Measurements from ENCODE around the gene RNF32.
"Not testable (repeated sequence)": the region's sequence is repeated elsewhere in the genome, so short reads cannot be mapped to it uniquely, and the experiment has no call there.

RNF32 gene

GRCh38 chr7:156697283-156697682 is 56.7 kb downstream of the RNF32 start:
- peaks cover 12% of the 10 kb centered on the region for H3K9me3 ChIP-seq (ENCODE audit: control insufficient read depth, insufficient read depth, low read length)
- H3K9ac ChIP-seq (ENCODE audit: low read depth, low read length); H3K4me1 ChIP-seq (ENCODE audit: insufficient read depth, low read length); H3K36me3 ChIP-seq (ENCODE audit: insufficient read depth, low read length): not testable (repeated sequence)

GRCh38 chr7:156698512-156698911 is 57.9 kb downstream of the RNF32 start:
- not testable (repeated sequence) for H3K4me1 ChIP-seq (ENCODE audit: insufficient read depth, low read length); H3K36me3 ChIP-seq (ENCODE audit: insufficient read depth, low read length)

GRCh38 chr7:156701787-156702186 is 61.2 kb downstream of the RNF32 start:
- H3K9ac ChIP-seq (ENCODE audit: low read depth, low read length); H3K4me1 ChIP-seq (ENCODE audit: insufficient read depth, low read length); H3K36me3 ChIP-seq (ENCODE audit: insufficient read depth, low read length); H3K9me3 ChIP-seq (ENCODE audit: control insufficient read depth, insufficient read depth, low read length): not testable (repeated sequence)

More at GRCh38 chr7:156698512-156698911, 57.9 kb downstream of the RNF32 start:
- H3K9ac ChIP-seq (ENCODE audit: low read depth, low read length), result not testable (repeated sequence)
- peaks cover 12% of the 10 kb centered on the region for H3K9me3 ChIP-seq (ENCODE audit: control insufficient read depth, insufficient read depth, low read length)

- H3K9me3 ChIP-seq (ENCODE audit: control insufficient read depth, insufficient read depth, low read length), result no peaks in the 10 kb centered on the region; the same call in 1 of the 2 replicates
- no peak overlapping the region for H3K9ac ChIP-seq (ENCODE audit: low read depth, low read length)
- H3K36me3 ChIP-seq (ENCODE audit: insufficient read depth, low read length), result no peaks in the 10 kb centered on the region
- no peaks in the 10 kb centered on the region for H3K4me1 ChIP-seq (ENCODE audit: insufficient read depth, low read length)
Observed at GRCh38 chr7:156702399-156702798, 61.8 kb downstream of the RNF32 start.

GRCh38 chr7:156703209-156703608 is 62.6 kb downstream of the RNF32 start:
- Histone ChIP-seq H3K9me3 (ENCODE audit: control insufficient read depth, insufficient read depth, low read length) (no peaks in the 10 kb centered on the region; the same call in 1 of the 2 replicates), H3K36me3 (ENCODE audit: insufficient read depth, low read length) (no peaks in the 10 kb centered on the region; the same call in 1 of the 2 replicates), H3K9ac (ENCODE audit: low read depth, low read length) (no peak overlapping the region), H3K4me1 (ENCODE audit: insufficient read depth, low read length) (no peaks in the 10 kb centered on the region)

GRCh38 chr7:156703773-156704482 is 63.4 kb downstream of the RNF32 start:
- H3K9ac ChIP-seq (ENCODE audit: low read depth, low read length), result no peak overlapping the region
- H3K4me1 ChIP-seq (ENCODE audit: insufficient read depth, low read length), result no peaks in the 10 kb centered on the region
- H3K36me3 ChIP-seq (ENCODE audit: insufficient read depth, low read length), result no peaks in the 10 kb centered on the region; the same call in 1 of the 2 replicates
- H3K9me3 ChIP-seq (ENCODE audit: control insufficient read depth, insufficient read depth, low read length), result no peaks in the 10 kb centered on the region

GRCh38 chr7:156722043-156722826 is 81.7 kb downstream of the RNF32 start:
- Histone ChIP-seq H3K9me3 (ENCODE audit: control insufficient read depth, insufficient read depth, low read length) (no peaks in the 10 kb centered on the region), H3K4me1 (ENCODE audit: insufficient read depth, low read length) (peaks cover 4% of the 10 kb centered on the region; the same call in 1 of the 2 replicates), H3K36me3 (ENCODE audit: insufficient read depth, low read length) (no peaks in the 10 kb centered on the region), H3K9ac (ENCODE audit: low read depth, low read length) (no peak overlapping the region)

GRCh38 chr7:156725073-156725472 is 84.5 kb downstream of the RNF32 start:
- no peaks in the 10 kb centered on the region for H3K36me3 ChIP-seq (ENCODE audit: insufficient read depth, low read length)
- H3K4me1 ChIP-seq (ENCODE audit: insufficient read depth, low read length), result peaks cover 4% of the 10 kb centered on the region; the same call in 1 of the 2 replicates

GRCh38 chr7:156725936-156726335 is 85.4 kb downstream of the RNF32 start:
- Histone ChIP-seq H3K9me3 (ENCODE audit: control insufficient read depth, insufficient read depth, low read length) (no peaks in the 10 kb centered on the region), H3K4me1 (ENCODE audit: insufficient read depth, low read length) (peaks cover 4% of the 10 kb centered on the region; the same call in 1 of the 2 replicates), H3K36me3 (ENCODE audit: insufficient read depth, low read length) (no peaks in the 10 kb centered on the region), H3K9ac (ENCODE audit: low read depth, low read length) (no peak overlapping the region)

More at GRCh38 chr7:156725073-156725472, 84.5 kb downstream of the RNF32 start:
- no peaks in the 10 kb centered on the region for H3K9me3 ChIP-seq (ENCODE audit: control insufficient read depth, insufficient read depth, low read length)
- H3K9ac ChIP-seq (ENCODE audit: low read depth, low read length), result no peak overlapping the region
